Calu3 (cell line): ENCODE data around the gene LPGAT1. TPM values are rescaled to one million over a fixed set of nuclear protein-coding genes. Genes with fewer than 3 reads are reported as not detected.
"Not testable (repeated sequence)": the region's sequence is repeated elsewhere in the genome, so short reads cannot be mapped to it uniquely, and the experiment has no call there.

ENCODE experiments used
- BruUV-seq: library from RNA; stranded (reverse); fragments of 400-500 nt; replicated peaks from 2 replicates; lab custom pipeline; 2021; lab: Mats Ljungman, UMichigan
- CTCF ChIA-PET: fragments of 300-600 bp; sonication (Branson Sonifier 250); formaldehyde crosslinking; loops from one replicate; lab custom pipeline; 2022; ENCODE audit warnings: antibody characterized with exemption; lab: Charles Lee
- DNase-seq: peaks from one replicate; pipeline ENCODE4 v3.0.0; 2022
- H3K27ac Mint-ChIP-seq: one replicate; pipeline ENCODE4 v1.8.0; 2022; ENCODE audit warnings: mixed read lengths; ENCODE audit not compliant: unreplicated experiment
- H3K27me3 Mint-ChIP-seq: one replicate; pipeline ENCODE4 v1.8.0; 2022; ENCODE audit warnings: mixed read lengths; ENCODE audit not compliant: unreplicated experiment
- H3K36me3 Mint-ChIP-seq: one replicate; pipeline ENCODE4 v1.8.0; 2022; ENCODE audit warnings: mild to moderate bottlenecking, moderate library complexity, mixed read lengths; ENCODE audit not compliant: insufficient read depth, unreplicated experiment
- H3K4me1 Mint-ChIP-seq: one replicate; pipeline ENCODE4 v1.8.0; 2022; ENCODE audit warnings: mild to moderate bottlenecking, low read depth, mixed read lengths; ENCODE audit not compliant: unreplicated experiment
- H3K4me3 Mint-ChIP-seq: one replicate; pipeline ENCODE4 v1.8.0; 2022; ENCODE audit warnings: mild to moderate bottlenecking, low read depth, moderate library complexity, mixed read lengths; ENCODE audit not compliant: unreplicated experiment
- H3K9me3 Mint-ChIP-seq: one replicate; pipeline ENCODE4 v1.8.0; 2022; ENCODE audit warnings: low read depth, mixed read lengths; ENCODE audit not compliant: unreplicated experiment
- intact Hi-C: fragments of 100-400 bp; cut with micrococcal nuclease; formaldehyde crosslinking; loops from one replicate; pipeline ENCODE4 v1.10.0; 2022; ENCODE audit not compliant: unreplicated experiment
- total RNA-seq: library from RNA; stranded (reverse); gene quantifications from 2 replicates; pipeline ENCODE4 v1.2.3, GENCODE V29; 2022
- TF ChIP-seq, protein P1 (sequence below): fragments of 200-600 bp; IDR thresholded peaks from one replicate; pipeline ENCODE4 v1.8.0; 2022; ENCODE audit warnings: antibody characterized with exemption; ENCODE audit not compliant: unreplicated experiment

LPGAT1 gene
- total RNA-seq, 1 experiment from 2014 or later: 67.7 TPM

DNA sequence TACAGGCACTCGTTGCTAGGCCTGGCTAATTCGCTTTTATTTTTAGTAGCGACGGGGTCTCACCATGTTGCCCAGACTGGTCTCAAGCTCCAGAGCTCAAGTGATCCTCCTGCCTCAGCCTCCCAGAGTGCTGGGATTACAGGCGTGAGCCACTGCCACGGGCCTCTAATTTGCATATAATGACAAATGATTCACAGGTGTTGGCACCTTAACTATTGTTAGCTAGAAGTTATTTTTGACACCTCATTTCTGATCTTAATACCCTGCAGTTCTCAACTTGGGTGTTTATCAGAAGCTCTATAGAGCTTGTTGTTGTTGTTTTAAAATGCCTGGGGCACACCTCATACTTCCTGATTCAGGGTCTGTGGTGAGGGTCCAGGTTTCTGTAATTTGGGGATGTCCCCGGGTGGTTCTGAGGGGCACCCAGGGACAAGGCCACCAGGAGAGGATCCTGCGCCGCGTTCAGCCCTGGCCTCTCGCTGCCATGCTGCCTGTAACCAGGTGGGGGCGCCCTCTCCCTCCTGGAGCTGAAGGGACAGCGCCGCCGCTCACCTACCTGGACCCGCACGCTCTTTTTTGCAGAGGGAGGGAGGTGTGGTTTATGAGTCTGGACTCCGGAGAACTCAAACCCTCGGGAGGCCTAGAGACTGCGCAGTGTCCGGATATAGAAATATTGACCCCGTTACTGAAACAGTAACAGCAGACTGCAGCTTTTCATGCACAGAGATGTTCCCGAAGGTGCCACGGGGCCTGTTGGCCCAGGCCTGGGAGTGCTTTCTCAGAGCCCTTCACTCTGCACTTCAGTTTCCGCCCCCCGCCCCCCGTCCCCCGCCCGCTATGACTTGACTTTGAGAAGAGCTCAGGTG is 132.2 kb downstream of the LPGAT1 start:
- no peak overlapping the region for H3K27ac Mint-ChIP-seq
- H3K9me3 Mint-ChIP-seq: peaks cover 3% of the 10 kb centered on the region
- BruUV-seq: no TSS peak
- intact Hi-C loops: loop anchor here (1.0 to 5.0 kb wide), 4 partner anchors 36 to 754 kb away; partner anchors contain the start of gene LPGAT1
- H3K4me1 Mint-ChIP-seq: no peaks in the 10 kb centered on the region
- CTCF ChIA-PET: interaction anchor here (0.5 to 2.1 kb wide), 19 partner anchors 10 to 728 kb away, joined by 3 to 20 read pairs (median 4); partner anchors contain the start of genes DTL and INTS7
- peaks cover 19% of the 10 kb centered on the region for H3K27me3 Mint-ChIP-seq
- no peaks in the 10 kb centered on the region for H3K36me3 Mint-ChIP-seq
- TF ChIP-seq, protein P1, sequence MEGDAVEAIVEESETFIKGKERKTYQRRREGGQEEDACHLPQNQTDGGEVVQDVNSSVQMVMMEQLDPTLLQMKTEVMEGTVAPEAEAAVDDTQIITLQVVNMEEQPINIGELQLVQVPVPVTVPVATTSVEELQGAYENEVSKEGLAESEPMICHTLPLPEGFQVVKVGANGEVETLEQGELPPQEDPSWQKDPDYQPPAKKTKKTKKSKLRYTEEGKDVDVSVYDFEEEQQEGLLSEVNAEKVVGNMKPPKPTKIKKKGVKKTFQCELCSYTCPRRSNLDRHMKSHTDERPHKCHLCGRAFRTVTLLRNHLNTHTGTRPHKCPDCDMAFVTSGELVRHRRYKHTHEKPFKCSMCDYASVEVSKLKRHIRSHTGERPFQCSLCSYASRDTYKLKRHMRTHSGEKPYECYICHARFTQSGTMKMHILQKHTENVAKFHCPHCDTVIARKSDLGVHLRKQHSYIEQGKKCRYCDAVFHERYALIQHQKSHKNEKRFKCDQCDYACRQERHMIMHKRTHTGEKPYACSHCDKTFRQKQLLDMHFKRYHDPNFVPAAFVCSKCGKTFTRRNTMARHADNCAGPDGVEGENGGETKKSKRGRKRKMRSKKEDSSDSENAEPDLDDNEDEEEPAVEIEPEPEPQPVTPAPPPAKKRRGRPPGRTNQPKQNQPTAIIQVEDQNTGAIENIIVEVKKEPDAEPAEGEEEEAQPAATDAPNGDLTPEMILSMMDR: peak; percentile 98
- H3K4me3 Mint-ChIP-seq: no peak overlapping the region
- peak; percentile 94 for DNase-seq

DNA sequence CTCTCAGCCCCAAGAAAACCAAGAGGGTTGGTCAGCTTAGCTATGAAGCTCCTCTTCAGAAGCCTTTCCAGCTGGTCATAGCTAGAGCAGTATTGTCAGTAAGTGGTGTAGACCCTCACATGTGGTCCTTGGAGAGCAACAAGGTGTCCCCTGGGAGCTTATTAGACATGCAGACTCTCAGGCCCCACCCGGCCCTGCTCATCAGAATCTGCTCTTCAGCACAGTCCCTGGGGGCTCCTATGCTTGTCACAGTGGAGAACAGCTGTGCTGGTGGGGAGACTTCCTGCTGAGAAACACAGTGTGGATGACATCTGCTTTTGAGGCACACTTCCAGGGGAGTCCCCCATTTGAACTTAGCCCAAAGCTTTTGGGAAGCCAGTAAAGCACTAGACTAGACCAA is 133.2 kb downstream of the LPGAT1 start:
- DNase-seq: no peak
- CTCF ChIA-PET: interaction anchor here (1.2 to 1.4 kb wide), 2 partner anchors 145 to 205 kb away, joined by 3 to 4 read pairs; no protein-coding TSS in a partner anchor
- H3K36me3 Mint-ChIP-seq: no peaks in the 10 kb centered on the region
- TF ChIP-seq, protein P1: no peak
- H3K27me3 Mint-ChIP-seq: peaks cover 16% of the 10 kb centered on the region
- intact Hi-C loops: loop anchor here (5.0 kb wide), 1 partner anchor 755 kb away; no protein-coding TSS in a partner anchor
- H3K9me3 Mint-ChIP-seq: peaks cover 3% of the 10 kb centered on the region
- no peak overlapping the region for H3K4me3 Mint-ChIP-seq
- BruUV-seq: no TSS peak
- no peaks in the 10 kb centered on the region for H3K4me1 Mint-ChIP-seq
- no peak overlapping the region for H3K27ac Mint-ChIP-seq

DNA sequence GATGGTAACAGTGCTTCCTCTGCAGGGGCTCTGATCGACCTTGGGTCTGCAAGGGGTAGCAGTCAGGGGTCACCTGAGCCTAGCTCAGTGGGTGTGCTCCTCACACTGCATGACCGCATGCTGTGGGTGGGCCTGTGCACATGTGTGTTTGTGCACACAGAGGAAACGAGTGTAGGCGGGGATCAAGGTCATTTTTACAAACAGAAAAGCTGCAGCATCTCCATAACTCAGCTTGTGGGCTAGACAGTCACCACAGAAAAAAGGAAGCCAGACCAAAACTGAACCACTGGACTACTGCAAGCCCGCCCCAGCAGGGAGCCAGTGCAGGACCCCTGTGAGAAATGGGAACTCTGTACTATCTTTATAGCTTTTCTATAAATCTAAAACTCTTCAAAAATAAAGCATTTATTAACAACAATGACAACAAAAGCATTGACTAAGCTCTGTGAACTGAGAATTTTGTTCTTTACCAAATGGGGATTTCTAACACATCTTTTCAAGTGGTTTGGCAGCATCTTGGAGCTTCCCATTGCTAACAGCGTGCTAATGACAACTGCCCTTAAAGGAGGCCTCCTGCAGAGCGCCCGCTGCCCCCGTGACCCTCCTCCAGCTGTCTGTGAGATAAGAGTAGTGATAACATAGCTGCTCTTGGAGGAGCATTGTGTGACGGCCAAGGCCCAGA is 135.3 kb downstream of the LPGAT1 start:
- intact Hi-C loops: loop anchor here (5.0 kb wide), 1 partner anchor 757 kb away; no protein-coding TSS in a partner anchor
- Mint-ChIP-seq H3K9me3 (peaks cover 3% of the 10 kb centered on the region), H3K27ac (no peak overlapping the region), H3K4me1 (no peaks in the 10 kb centered on the region), H3K36me3 (no peaks in the 10 kb centered on the region), H3K27me3 (no peaks in the 10 kb centered on the region), H3K4me3 (no peak overlapping the region)
- CTCF ChIA-PET: no interaction called here
- TF ChIP-seq, protein P1: no peak
- DNase-seq: no peak
- BruUV-seq: no TSS peak

DNA sequence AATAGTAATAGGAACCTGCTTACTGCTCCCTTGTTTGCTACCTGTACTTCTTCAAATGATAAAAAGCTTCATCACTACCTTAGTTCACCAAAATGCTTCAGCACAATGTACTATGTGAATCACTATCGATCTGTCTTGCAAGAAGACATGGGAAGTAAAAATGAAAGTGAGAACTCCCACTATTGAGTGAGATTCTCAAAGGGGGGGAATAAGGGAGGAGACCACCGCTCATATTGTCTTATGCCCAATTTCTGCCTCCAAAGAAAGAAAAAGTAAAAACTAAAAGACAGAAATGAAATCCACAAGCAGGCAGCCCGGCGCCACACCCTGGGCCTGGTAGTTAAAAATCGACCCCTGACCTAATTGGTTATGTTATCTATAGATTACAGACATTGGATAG is 136.7 kb downstream of the LPGAT1 start:
- BruUV-seq, H3K36me3 Mint-ChIP-seq, H3K4me3 Mint-ChIP-seq, H3K27me3 Mint-ChIP-seq, H3K9me3 Mint-ChIP-seq, H3K4me1 Mint-ChIP-seq, DNase-seq, H3K27ac Mint-ChIP-seq, CTCF ChIA-PET, intact Hi-C loops: not testable (repeated sequence)

Other genes starting within 250 kb of the LPGAT1 start
- gene NEK2, start 155.1 kb downstream of the LPGAT1 start, total RNA-seq: 32.7 and 43.2 TPM in 2 replicates
- 35.3 and 36.5 TPM in 2 replicates for gene INTS7, start 204.8 kb upstream of the LPGAT1 start, total RNA-seq
- gene DTL, start 205.0 kb upstream of the LPGAT1 start, total RNA-seq: 37.7 and 44.0 TPM in 2 replicates